Fibroblast of mammary gland (primary cell): ENCODE results near the gene LPIN2.
"Not testable (repeated sequence)": the region's sequence is repeated elsewhere in the genome, so short reads cannot be mapped to it uniquely, and the experiment has no call there.

ENCODE experiments used
- DNase-seq: peaks from one replicate; pipeline ENCODE4 v3.0.0-alpha.2; 2010; ENCODE audit warnings: low read depth
- H3K4me3 ChIP-seq: 2 replicates; pipeline ENCODE4 v1.5.1; 2011; ENCODE audit warnings: low read depth, mild to moderate bottlenecking, low read length, moderate library complexity; ENCODE audit not compliant: control insufficient read depth
- TF ChIP-seq, protein P1 (sequence below): conservative IDR thresholded peaks from 2 replicates; pipeline ENCODE4 v1.5.1; 2011; ENCODE audit warnings: low read depth, low read length, inconsistent platforms; ENCODE audit not compliant: control insufficient read depth, insufficient read depth

LPIN2 gene

DNA sequence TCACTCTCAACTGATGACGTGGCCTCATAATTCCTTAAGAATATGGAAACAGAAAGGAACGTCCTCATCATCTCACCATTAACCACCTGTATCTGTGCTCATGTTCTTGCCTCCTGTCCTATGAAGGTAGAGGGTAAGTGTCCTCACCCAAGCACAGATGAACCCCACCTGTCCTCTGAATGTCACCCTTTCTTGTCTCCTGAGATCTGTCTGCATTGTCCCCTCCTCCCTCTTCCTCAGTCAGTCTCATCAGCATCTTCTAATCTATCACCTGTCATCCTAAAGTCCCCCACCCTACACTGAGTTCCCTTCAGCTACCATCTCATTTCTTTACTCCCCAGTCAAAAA is 39.4 kb upstream of the LPIN2 start:
- H3K4me3 ChIP-seq: no peak overlapping the region
- DNase-seq: no peak
- TF ChIP-seq, protein P1, sequence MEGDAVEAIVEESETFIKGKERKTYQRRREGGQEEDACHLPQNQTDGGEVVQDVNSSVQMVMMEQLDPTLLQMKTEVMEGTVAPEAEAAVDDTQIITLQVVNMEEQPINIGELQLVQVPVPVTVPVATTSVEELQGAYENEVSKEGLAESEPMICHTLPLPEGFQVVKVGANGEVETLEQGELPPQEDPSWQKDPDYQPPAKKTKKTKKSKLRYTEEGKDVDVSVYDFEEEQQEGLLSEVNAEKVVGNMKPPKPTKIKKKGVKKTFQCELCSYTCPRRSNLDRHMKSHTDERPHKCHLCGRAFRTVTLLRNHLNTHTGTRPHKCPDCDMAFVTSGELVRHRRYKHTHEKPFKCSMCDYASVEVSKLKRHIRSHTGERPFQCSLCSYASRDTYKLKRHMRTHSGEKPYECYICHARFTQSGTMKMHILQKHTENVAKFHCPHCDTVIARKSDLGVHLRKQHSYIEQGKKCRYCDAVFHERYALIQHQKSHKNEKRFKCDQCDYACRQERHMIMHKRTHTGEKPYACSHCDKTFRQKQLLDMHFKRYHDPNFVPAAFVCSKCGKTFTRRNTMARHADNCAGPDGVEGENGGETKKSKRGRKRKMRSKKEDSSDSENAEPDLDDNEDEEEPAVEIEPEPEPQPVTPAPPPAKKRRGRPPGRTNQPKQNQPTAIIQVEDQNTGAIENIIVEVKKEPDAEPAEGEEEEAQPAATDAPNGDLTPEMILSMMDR: no peak

DNA sequence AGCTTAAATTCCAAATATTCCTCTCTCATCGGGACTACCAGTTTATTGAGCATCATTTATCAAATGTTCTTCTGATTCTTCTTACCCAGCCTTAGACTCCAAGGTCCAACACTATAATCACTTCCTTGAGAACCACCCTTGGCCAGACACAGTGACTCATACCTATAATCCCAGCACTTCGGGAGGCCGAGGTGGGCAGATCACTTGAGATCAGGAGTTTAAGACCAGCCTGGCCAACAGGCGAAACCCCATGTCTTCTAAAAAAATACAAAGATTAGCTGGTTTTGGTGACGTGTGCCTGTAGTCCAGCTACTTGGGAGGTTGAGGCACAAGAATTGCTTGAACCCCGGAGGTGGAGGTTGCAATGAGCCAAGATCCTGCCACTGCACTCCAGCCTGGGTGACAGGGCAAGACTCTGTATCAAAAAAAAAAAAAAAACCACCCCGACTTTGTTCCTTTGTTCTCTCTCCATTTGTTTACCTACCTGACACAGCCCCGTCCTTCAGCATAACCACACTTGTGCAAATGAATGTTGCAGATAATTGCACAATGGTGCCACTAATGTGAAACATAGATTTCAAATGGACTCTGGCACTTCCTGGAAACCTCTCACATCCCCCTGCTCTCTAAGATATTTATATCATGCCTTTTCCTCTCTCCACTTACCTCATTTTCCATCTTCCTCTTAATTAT is 38.9 kb upstream of the LPIN2 start:
- H3K4me3 ChIP-seq: no peak overlapping the region
- DNase-seq: no peak
- TF ChIP-seq, protein P1: no peak

DNA sequence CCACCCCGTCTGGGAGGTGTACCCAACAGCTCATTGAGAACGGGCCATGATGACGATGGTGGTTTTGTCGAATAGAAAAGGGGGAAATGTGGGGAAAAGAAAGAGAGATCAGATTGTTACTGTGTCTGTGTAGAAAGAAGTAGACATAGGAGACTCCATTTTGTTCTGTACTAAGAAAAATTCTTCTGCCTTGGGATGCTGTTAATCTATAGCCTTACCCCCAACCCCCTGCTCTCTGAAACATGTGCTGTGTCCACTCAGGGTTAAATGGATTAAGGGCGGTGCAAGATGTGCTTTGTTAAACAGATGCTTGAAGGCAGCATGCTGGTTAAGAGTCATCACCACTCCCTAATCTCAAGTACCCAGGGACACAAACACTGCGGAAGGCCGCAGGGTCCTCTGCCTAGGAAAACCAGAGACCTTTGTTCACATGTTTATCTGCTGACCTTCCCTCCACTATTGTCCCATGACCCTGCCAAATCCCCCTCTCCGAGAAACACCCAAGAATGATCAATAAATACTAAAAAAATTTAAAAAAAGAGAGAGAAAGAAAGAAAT is 37.0 kb upstream of the LPIN2 start:
- not testable (repeated sequence) for DNase-seq, H3K4me3 ChIP-seq

DNA sequence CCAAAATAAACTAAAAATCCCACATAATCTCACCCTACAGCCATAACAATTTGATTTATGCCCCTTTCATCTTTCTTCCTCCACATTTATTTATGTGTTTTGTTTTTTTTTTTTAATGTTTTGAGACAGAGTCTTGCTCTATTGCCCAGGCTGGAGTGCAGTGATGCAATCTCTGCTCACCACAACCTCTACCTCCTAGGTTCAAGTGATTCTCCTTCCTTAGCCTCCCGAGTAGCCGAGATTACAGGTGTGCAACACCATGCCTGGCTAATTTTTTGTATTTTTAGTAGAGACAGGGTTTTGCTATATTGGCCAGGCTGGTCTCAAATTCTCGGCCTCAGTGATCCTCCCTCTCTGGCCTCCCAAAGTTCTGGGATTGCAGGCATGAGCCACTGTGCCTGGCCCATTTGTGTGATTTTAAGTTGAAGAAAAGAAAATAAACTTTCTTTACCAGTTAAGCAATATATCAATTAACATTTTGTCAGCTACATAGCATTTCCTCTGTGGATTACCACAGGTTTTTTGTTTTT is 35.9 kb upstream of the LPIN2 start:
- H3K4me3 ChIP-seq: no peak overlapping the region
- no peak for DNase-seq
- TF ChIP-seq, protein P1: no peak

DNA sequence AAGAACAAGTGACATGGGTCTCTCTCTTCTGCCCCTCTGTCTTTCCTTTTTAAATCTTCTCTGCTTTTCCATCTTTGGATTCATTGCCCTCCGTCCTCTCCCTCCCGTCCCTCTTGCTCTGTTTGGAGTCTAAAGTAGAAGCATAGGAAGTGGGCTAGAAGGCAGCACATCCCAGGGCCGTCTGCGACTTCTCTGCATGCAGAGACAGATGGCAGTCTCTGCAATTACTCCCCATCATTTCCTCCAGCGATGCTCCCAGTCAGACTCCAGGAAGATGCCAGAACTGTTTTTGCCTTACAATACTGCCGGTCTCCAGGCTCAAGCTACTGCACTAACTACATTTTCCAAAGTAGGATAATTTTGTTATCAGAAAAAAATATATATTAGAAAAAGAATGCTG is 35.2 kb upstream of the LPIN2 start:
- no peak for DNase-seq
- TF ChIP-seq, protein P1: no peak
- no peak overlapping the region for H3K4me3 ChIP-seq

DNA sequence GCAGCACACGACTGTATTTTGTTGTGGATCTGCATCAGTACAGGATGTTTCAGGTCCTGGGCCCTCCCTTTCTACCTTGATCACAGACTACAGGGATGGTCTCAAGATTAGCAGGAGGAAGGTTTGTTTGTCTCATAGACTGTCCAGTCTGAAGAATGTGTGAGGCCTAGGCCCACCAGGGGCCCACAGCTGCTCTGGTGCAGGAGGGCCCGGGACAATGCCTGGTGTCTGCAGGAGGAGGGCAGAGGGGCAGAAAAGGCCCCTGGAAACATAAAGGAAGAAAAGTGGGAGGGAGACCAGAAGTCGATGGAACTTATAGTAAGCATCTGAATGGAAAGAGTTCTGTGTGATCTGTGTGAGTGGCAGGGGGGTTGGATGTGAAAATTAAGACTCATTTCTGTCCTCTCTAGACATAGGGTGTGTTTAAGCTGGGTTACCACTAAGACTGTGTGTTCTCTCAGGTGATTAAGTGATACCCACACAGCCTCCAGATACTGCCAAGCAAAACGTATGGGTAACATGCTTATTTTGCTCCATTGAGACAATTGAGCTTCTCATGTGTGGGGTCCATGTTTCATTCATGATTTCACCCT is 33.4 kb upstream of the LPIN2 start:
- H3K4me3 ChIP-seq: no peak overlapping the region
- no peak for DNase-seq
- TF ChIP-seq, protein P1: no peak

DNA sequence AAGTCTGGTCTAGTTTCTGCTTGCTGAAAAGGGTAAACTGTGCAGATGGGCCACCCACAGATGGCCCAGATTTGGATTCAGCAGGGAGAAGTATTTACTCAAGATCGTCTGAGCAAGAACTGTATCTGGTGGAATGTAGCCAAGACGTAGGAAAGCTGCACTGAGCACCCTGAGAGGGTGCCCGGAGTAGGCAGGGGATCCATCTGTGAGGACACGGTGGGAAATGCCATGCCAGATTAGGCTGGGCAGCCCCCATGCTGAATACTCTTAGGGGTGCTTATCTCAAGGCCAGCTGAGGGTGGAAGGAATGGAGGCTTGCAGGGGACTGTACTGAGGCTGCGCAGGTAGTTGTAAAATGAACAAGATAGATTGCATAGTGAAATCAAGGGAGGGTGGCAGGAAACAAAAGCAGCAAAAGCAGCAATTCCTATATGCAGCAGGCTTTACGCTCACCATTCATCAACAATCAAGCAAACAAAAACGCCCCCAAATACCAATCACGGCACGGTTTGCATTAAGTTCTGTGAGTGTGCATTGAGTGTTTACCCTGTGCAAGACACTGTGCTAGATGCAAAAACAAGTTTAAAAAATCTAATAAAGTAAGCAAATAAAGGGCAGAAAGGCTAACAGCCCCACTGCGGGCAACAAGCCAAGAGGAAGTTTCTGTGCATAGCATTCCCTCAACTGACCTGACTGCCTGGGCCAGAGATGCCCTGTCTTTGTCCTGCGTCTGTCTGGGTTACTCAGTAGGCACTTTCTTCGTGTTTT is 32.2 kb upstream of the LPIN2 start:
- no peak overlapping the region for H3K4me3 ChIP-seq
- DNase-seq: no peak
- TF ChIP-seq, protein P1: no peak
